Right lobe of liver (tissue), 6 donors: Measurements from ENCODE around the gene CYFIP2. TPM values are rescaled to one million over a fixed set of nuclear protein-coding genes. Genes with fewer than 3 reads are reported as not detected.
A peak's percentile ranks its signal among the peaks of the same experiment; 100 is the strongest.

Experiments used
- ATAC-seq, 4 donors: fragments of 200-7000 bp; cut with Tn5 transposase; one replicate each; pipeline ENCODE4 v1.9.1; 2020; ENCODE audit warnings: mild to moderate bottlenecking in 4 of 4, moderate library complexity in 4 of 4
- DNase-seq, 3 donors: peaks; one replicate each; pipeline ENCODE4 v3.0.0-alpha.2; 2020
- H3K27ac ChIP-seq, 3 donors: fragments of 200-600 bp; one replicate each; pipeline ENCODE4 v1.8.0; 2022
- H3K27me3 ChIP-seq, 2 donors: fragments of 200-600 bp; one replicate each; pipeline ENCODE4 v1.8.0; 2022
- H3K36me3 ChIP-seq, 4 donors: fragments of 200-600 bp; sonication (generic) in 1 of 4; one replicate each; pipeline versions ENCODE4 v1.5.1 to v1.8.0; 2017 to 2022; ENCODE audit warnings: control low read depth in 1 of 4
- H3K4me1 ChIP-seq, 4 donors: fragments of 200-600 bp; sonication (generic) in 1 of 4; one replicate each; pipeline versions ENCODE4 v1.5.1 to v1.8.0; 2017 to 2022; ENCODE audit warnings: control low read depth in 1 of 4
- H3K4me3 ChIP-seq, 3 donors: fragments of 200-600 bp; one replicate each; pipeline ENCODE4 v1.8.0; 2022
- H3K9me3 ChIP-seq, 4 donors: fragments of 200-600 bp; sonication (generic) in 1 of 4; one replicate each; pipeline versions ENCODE4 v1.5.1 to v1.8.0; 2017 to 2022; ENCODE audit warnings: control low read depth in 1 of 4
- CTCF ChIP-seq, 4 donors: fragments of 200-600 bp in 3 of 4; fragments of 450-650 bp in 1 of 4; IDR thresholded peaks; one replicate each; pipeline versions ENCODE4 v1.5.1 to v1.8.0; 2016 to 2022; ENCODE audit warnings: antibody characterized with exemption in 4 of 4, mild to moderate bottlenecking in 2 of 4
- POLR2A ChIP-seq: fragments of 450-650 bp; IDR thresholded peaks from one replicate; pipeline ENCODE4 v1.6.1; 2017; ENCODE audit warnings: antibody characterized with exemption, mild to moderate bottlenecking
- WGBS: methylation state at CpG from one replicate; pipeline ENCODE4 v1.1.6; 2018; ENCODE audit warnings: low coverage, low lambda C conversion rate; ENCODE audit not compliant: insufficient coverage; ENCODE audit errors: missing lambda C conversion rate; 5-methylcytosine and 5-hydroxymethylcytosine counted together
- intact Hi-C, 2 donors: fragments of 100-400 bp; cut with DNase I; formaldehyde crosslinking; loops; one replicate each; pipeline versions ENCODE4 v1.11.2 to v1.14.1; 2022
- long read RNA-seq: library from polyadenylated mRNA; unstranded; transcript quantifications from one replicate; pipeline ENCODE4 v2.0.0, GENCODE V29; 2019
- total RNA-seq, 6 experiments: library from RNA; depleted of rRNA in 2 of 6; stranded (reverse); fragments of >200 nt in 2 of 6; fragmentation: NEBNext Ultra II Directional in 3 of 6; extraction: Animal tissue kit (Norgen Biotek cat#: 25700) in 3 of 6; gene quantifications; one replicate each; pipeline versions ENCODE4 v1.1.0 to v1.2.4, GENCODE V29; 2016 to 2023
- donor health status: DM: no; HTN: yes; CAD: no.
- donor health status: DM: no; HTN: no; CAD: no.
- donor health status: DM: no; HTN: no; CAD: no.
- donor health status: DM: no; HTN: yes; CAD: no.
- donor health status: DM: no; HTN: yes; CAD: no.

CYFIP2 gene
- total RNA-seq = 10 to 100 TPM; 20.6 to 89.1 (median 49.6) TPM
- long read RNA-seq, full-length matches to known transcripts = 1 of 2 reads
- long read RNA-seq, partial matches to known transcripts = 1 of 2 reads
- long read RNA-seq, other reads (novel, unspliced or antisense) = 0 of 2 reads

GRCh38 chr5:157265714-157266285 is at the start of gene CYFIP2:
TSS of gene CYFIP2 (plus strand) at chr5:157266123. CDS start at chr5:157285362, 19,239 bp downstream.
- peak; percentile 86 to 94 (median 90) for ATAC-seq
- Histone ChIP-seq H3K36me3 (no peaks in the 10 kb centered on the region), H3K27me3 (no peaks in the 10 kb centered on the region), H3K4me1 (peaks cover 0 to 15% (median 0%) of the 10 kb centered on the region in 4 donors), H3K27ac (peak within 1 kb of the TSS; percentile 47 to 83 (median 69)), H3K9me3 (no peaks in the 10 kb centered on the region), H3K4me3 (peak within 1 kb of the TSS; percentile 55 to 74 (median 71))
- TF ChIP-seq CTCF (IDR thresholded peaks at IDR 0.05) (no peak), POLR2A (peak; percentile 72)
- intact Hi-C loops = no loop called here
- DNase-seq = peak; percentile 72 to 81 (median 79)
- 0% methylated on average over 7 of the region's 58 CpGs for WGBS

- H3K4me1 ChIP-seq = no peaks in the 10 kb centered on the region
- no peak overlapping the region for H3K27ac ChIP-seq
- DNase-seq = no peak
- H3K36me3 ChIP-seq = no peaks in the 10 kb centered on the region
- no peak for TF ChIP-seq POLR2A
- TF ChIP-seq CTCF (IDR thresholded peaks at IDR 0.05) = no peak
- intact Hi-C loops = no loop called here
- H3K4me3 ChIP-seq = no peak overlapping the region
- no peak for ATAC-seq
- 49% methylated on average over 6 of the region's 6 CpGs for WGBS
- H3K27me3 ChIP-seq = no peaks in the 10 kb centered on the region
- H3K9me3 ChIP-seq = no peaks in the 10 kb centered on the region
Observed at GRCh38 chr5:157216391-157217142, 49.4 kb upstream of the CYFIP2 start.

DNA sequence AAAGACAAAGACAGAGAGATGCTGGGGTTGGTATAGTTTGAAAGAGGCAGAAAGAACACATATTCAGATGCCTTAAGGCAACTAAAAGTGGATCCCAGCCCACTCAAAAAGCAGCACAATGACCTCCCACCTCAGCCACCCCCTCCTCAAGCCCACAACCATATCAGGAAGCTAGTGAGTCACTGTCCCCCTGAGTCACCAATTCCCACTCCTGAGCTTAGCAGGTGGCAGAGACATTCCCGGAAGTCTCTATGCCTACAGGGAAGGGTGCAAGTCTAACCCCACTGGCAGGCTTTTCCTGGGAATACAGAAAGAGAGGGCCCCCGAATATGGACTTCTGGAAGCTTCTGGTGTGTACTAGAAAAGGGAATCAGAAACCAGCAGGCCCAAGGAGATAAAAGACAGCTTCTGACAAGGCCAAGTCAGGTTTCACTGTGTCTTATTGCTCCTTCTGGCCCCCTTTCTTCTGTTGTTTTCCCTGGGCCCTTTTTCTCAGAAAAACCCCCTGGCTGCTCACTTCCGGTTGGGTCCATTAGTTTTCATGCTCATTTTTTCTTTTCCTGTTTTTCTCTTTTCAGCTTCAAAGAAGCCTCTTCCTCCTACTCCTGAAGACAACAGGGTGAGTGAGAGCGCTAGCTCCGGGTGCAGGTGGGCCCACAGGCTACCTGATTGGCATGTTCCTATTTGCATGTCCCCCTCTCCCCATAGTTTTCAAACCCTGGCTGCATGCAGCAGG is 48.5 kb upstream of the CYFIP2 start:
- ATAC-seq (no peak), DNase-seq (no peak)
- H3K36me3 ChIP-seq = no peaks in the 10 kb centered on the region
- TF ChIP-seq POLR2A = no peak
- no peak for TF ChIP-seq CTCF (IDR thresholded peaks at IDR 0.05)
- intact Hi-C loops = no loop called here
- H3K4me3 ChIP-seq = no peak overlapping the region
- no peak overlapping the region for H3K27ac ChIP-seq
- H3K9me3 ChIP-seq = no peaks in the 10 kb centered on the region
- 53% methylated on average over 4 of the region's 5 CpGs for WGBS
- H3K4me1 ChIP-seq = no peaks in the 10 kb centered on the region
- no peaks in the 10 kb centered on the region for H3K27me3 ChIP-seq

- WGBS = 60% methylated on average over 9 of the region's 9 CpGs
- no peak for TF ChIP-seq POLR2A
- no peak for ATAC-seq
Observed at GRCh38 chr5:157219491-157220271, 46.2 kb upstream of the CYFIP2 start.

More at GRCh38 chr5:157219491-157220271, 46.2 kb upstream of the CYFIP2 start:
- H3K27me3 ChIP-seq = no peaks in the 10 kb centered on the region
- H3K27ac ChIP-seq = no peak overlapping the region
- no peaks in the 10 kb centered on the region for H3K4me1 ChIP-seq
- intact Hi-C loops = no loop called here
- DNase-seq = no peak
- H3K4me3 ChIP-seq = no peak overlapping the region
- H3K36me3 ChIP-seq = no peaks in the 10 kb centered on the region
- H3K9me3 ChIP-seq = no peaks in the 10 kb centered on the region
